Activated naive CD8-positive, alpha-beta T cell treated with anti-CD3 and anti-CD28 coated beads for 36 hours (primary cell): Measurements from ENCODE around the gene ANKRD13C. TPM values are rescaled to one million over a fixed set of nuclear protein-coding genes. Genes with fewer than 3 reads are reported as not detected.

Experiments used
- DNase-seq: peaks from one replicate; pipeline ENCODE4 v3.0.0; 2021
- H3K27ac Mint-ChIP-seq: one replicate; pipeline ENCODE4 v1.8.0; 2022; ENCODE audit warnings: mild to moderate bottlenecking, moderate library complexity, mixed read lengths
- H3K27me3 Mint-ChIP-seq: one replicate; pipeline ENCODE4 v1.8.0; 2022; ENCODE audit warnings: mild to moderate bottlenecking, mixed read lengths
- H3K36me3 Mint-ChIP-seq: one replicate; pipeline ENCODE4 v1.8.0; 2021; ENCODE audit warnings: mild to moderate bottlenecking, mixed read lengths
- H3K4me1 Mint-ChIP-seq: one replicate; pipeline ENCODE4 v1.8.0; 2021; ENCODE audit warnings: mixed read lengths
- H3K4me3 Mint-ChIP-seq: one replicate; pipeline ENCODE4 v1.8.0; 2022; ENCODE audit warnings: mild to moderate bottlenecking, moderate library complexity, mixed read lengths
- H3K9me3 Mint-ChIP-seq: one replicate; pipeline ENCODE4 v1.8.0; 2022; ENCODE audit warnings: mixed read lengths
- total RNA-seq, 2 experiments: library from RNA; stranded (reverse); gene quantifications; one replicate each; pipeline ENCODE4 v1.2.3, GENCODE V29; 2021

ANKRD13C gene
- total RNA-seq, 2 experiments from 2014 or later: 18.9 to 19.7 TPM

GRCh38 chr1:70224954-70225353, 129.6 kb downstream of the ANKRD13C start:
- H3K27ac Mint-ChIP-seq: no peak overlapping the region
- no peak overlapping the region for H3K4me3 Mint-ChIP-seq
- H3K4me1 Mint-ChIP-seq: peaks cover 47% of the 10 kb centered on the region
- no peaks in the 10 kb centered on the region for H3K9me3 Mint-ChIP-seq
- peaks cover 36% of the 10 kb centered on the region for H3K36me3 Mint-ChIP-seq
- H3K27me3 Mint-ChIP-seq: no peaks in the 10 kb centered on the region
- no peak for DNase-seq

- Mint-ChIP-seq H3K9me3 (no peaks in the 10 kb centered on the region), H3K27ac (peak overlapping the region; percentile 98), H3K4me1 (peaks cover 48% of the 10 kb centered on the region), H3K27me3 (no peaks in the 10 kb centered on the region), H3K36me3 (peaks cover 36% of the 10 kb centered on the region), H3K4me3 (peak overlapping the region; percentile 92)
- no peak for DNase-seq
Measured at GRCh38 chr1:70222716-70223235, 131.7 kb downstream of the ANKRD13C start.

- peaks cover 38% of the 10 kb centered on the region for H3K36me3 Mint-ChIP-seq
- peak within 1 kb of the TSS; percentile 98 for H3K27ac Mint-ChIP-seq
- H3K27me3 Mint-ChIP-seq: no peaks in the 10 kb centered on the region
- H3K4me1 Mint-ChIP-seq: peaks cover 37% of the 10 kb centered on the region
- H3K9me3 Mint-ChIP-seq: no peaks in the 10 kb centered on the region
- H3K4me3 Mint-ChIP-seq: peak within 1 kb of the TSS; percentile 92
- peak; percentile 97 for DNase-seq
Measured at GRCh38 chr1:70221238-70222121, 133.0 kb downstream of the ANKRD13C start, which contains the start of gene SRSF11. SRSF11 (plus strand) TSS chr1:70221380; CDS start chr1:70221637, 257 bp downstream.

GRCh38 chr1:70220517-70221237, 133.8 kb downstream of the ANKRD13C start:
- Mint-ChIP-seq H3K4me1 (peaks cover 37% of the 10 kb centered on the region), H3K27me3 (no peaks in the 10 kb centered on the region)

GRCh38 chr1:70220015-70220414, 134.5 kb downstream of the ANKRD13C start:
- peaks cover 41% of the 10 kb centered on the region for H3K36me3 Mint-ChIP-seq
- no peaks in the 10 kb centered on the region for H3K27me3 Mint-ChIP-seq
- DNase-seq: no peak
- peak overlapping the region; percentile 19 for H3K4me3 Mint-ChIP-seq
- peaks cover 33% of the 10 kb centered on the region for H3K4me1 Mint-ChIP-seq
- no peaks in the 10 kb centered on the region for H3K9me3 Mint-ChIP-seq
- peak overlapping the region; percentile 28 for H3K27ac Mint-ChIP-seq

More at GRCh38 chr1:70220517-70221237, 133.8 kb downstream of the ANKRD13C start:
- DNase-seq: no peak
- peak overlapping the region; percentile 98 for H3K27ac Mint-ChIP-seq
- H3K9me3 Mint-ChIP-seq: no peaks in the 10 kb centered on the region
- peaks cover 38% of the 10 kb centered on the region for H3K36me3 Mint-ChIP-seq
- H3K4me3 Mint-ChIP-seq: peak overlapping the region; percentile 92

GRCh38 chr1:70211541-70211940, 143.0 kb downstream of the ANKRD13C start:
- no peak for DNase-seq
- Mint-ChIP-seq H3K27ac (no peak overlapping the region), H3K36me3 (peaks cover 19% of the 10 kb centered on the region), H3K27me3 (no peaks in the 10 kb centered on the region), H3K4me3 (no peak overlapping the region), H3K4me1 (peaks cover 36% of the 10 kb centered on the region), H3K9me3 (no peaks in the 10 kb centered on the region)

GRCh38 chr1:70210820-70211219, 143.7 kb downstream of the ANKRD13C start:
- Mint-ChIP-seq H3K27me3 (no peaks in the 10 kb centered on the region), H3K4me3 (no peak overlapping the region), H3K9me3 (no peaks in the 10 kb centered on the region), H3K36me3 (peaks cover 19% of the 10 kb centered on the region), H3K4me1 (peaks cover 38% of the 10 kb centered on the region), H3K27ac (no peak overlapping the region)
- DNase-seq: no peak

Other genes starting within 250 kb of the ANKRD13C start
- 10 to 100 TPM; 22.5 to 23.6 TPM for gene LRRC40, start 149.1 kb downstream of the ANKRD13C start, total RNA-seq
- gene SRSF11, start 133.3 kb downstream of the ANKRD13C start, total RNA-seq: 100 to 1,000 TPM; 187 to 190 TPM
- gene CTH, start 56.5 kb upstream of the ANKRD13C start, total RNA-seq: 10 to 100 TPM; 12.9 to 13.9 TPM